GM18951 (cell line): ENCODE measurements around the gene MX2.

Source experiments
- POLR2A ChIP-seq: IDR thresholded peaks from 4 replicates; pipeline ENCODE4 v1.6.1; 2011; ENCODE audit warnings: mild to moderate bottlenecking; ENCODE audit not compliant: insufficient read length, insufficient read depth; ENCODE audit errors: extremely low read depth
- in situ Hi-C: fragments of 300-500 bp; cut with MboI; formaldehyde crosslinking; loops from one replicate; pipeline ENCODE4 v1.12.0; 2022; ENCODE audit warnings: low sequenced_read_pairs, mixed read lengths, inconsistent platforms; ENCODE audit not compliant: unreplicated experiment

Gene MX2

GRCh38 chr21:41439248-41439647, 77.4 kb downstream of the MX2 start:
- TF ChIP-seq POLR2A = no peak
- in situ Hi-C loops = no loop called here

GRCh38 chr21:41441546-41441945, 79.7 kb downstream of the MX2 start:
- no peak for TF ChIP-seq POLR2A
- in situ Hi-C loops = no loop called here

- TF ChIP-seq POLR2A = peak; percentile 24
Observed at GRCh38 chr21:41442481-41443186, 80.8 kb downstream of the MX2 start.

GRCh38 chr21:41443562-41443961, 81.7 kb downstream of the MX2 start:
- no peak for TF ChIP-seq POLR2A
- in situ Hi-C loops = no loop called here

More at GRCh38 chr21:41442481-41443186, 80.8 kb downstream of the MX2 start:
- in situ Hi-C loops = no loop called here

GRCh38 chr21:41444703-41445464, 83.1 kb downstream of the MX2 start:
- no peak for TF ChIP-seq POLR2A
- in situ Hi-C loops = no loop called here

GRCh38 chr21:41445465-41445862, 83.6 kb downstream of the MX2 start:
- peak; percentile 14 for TF ChIP-seq POLR2A
- in situ Hi-C loops = no loop called here

GRCh38 chr21:41446586-41446985, 84.8 kb downstream of the MX2 start:
- in situ Hi-C loops = no loop called here
- TF ChIP-seq POLR2A = no peak

GRCh38 chr21:41447356-41447755, 85.5 kb downstream of the MX2 start:
- TF ChIP-seq POLR2A = no peak
- in situ Hi-C loops = no loop called here

GRCh38 chr21:41449613-41450012, 87.8 kb downstream of the MX2 start:
- in situ Hi-C loops = loop anchor here (10.0 kb wide), 1 partner anchor 165 kb away; no protein-coding TSS in a partner anchor
- peak; percentile 25 for TF ChIP-seq POLR2A

GRCh38 chr21:41451753-41452676, 90.2 kb downstream of the MX2 start:
- no peak for TF ChIP-seq POLR2A
- in situ Hi-C loops = loop anchor here (10.0 kb wide), 1 partner anchor 167 kb away; no protein-coding TSS in a partner anchor

- TF ChIP-seq POLR2A = no peak
- in situ Hi-C loops = loop anchor here (10.0 kb wide), 1 partner anchor 168 kb away; no protein-coding TSS in a partner anchor
Observed at GRCh38 chr21:41453198-41453597, 91.4 kb downstream of the MX2 start.

GRCh38 chr21:41453761-41454160, 91.9 kb downstream of the MX2 start:
- TF ChIP-seq POLR2A = no peak
- in situ Hi-C loops = loop anchor here (10.0 kb wide), 1 partner anchor 169 kb away; no protein-coding TSS in a partner anchor

GRCh38 chr21:41458121-41458520, 96.3 kb downstream of the MX2 start:
- TF ChIP-seq POLR2A = no peak
- in situ Hi-C loops = loop anchor here (10.0 kb wide), 1 partner anchor 173 kb away; no protein-coding TSS in a partner anchor
